Globus pallidus (tissue), 1 donor: ENCODE results near the gene ALPK1.
"Not testable (repeated sequence)": the region's sequence is repeated elsewhere in the genome, so short reads cannot be mapped to it uniquely, and the experiment has no call there.

ENCODE experiments used
- DNase-seq: peaks from one replicate; pipeline ENCODE4 v3.0.0-alpha.2; 2015; ENCODE audit warnings: low spot score

Gene ALPK1

GRCh38 chr4:112284662-112285411 lies 12.3 kb upstream of the ALPK1 start:
- DNase-seq: peak; percentile 39

- DNase-seq: no peak
These were observed 9.7 kb upstream of the ALPK1 start for GRCh38 chr4:112287258-112287989.

- DNase-seq: no peak
These were observed 8.7 kb upstream of the ALPK1 start for GRCh38 chr4:112288455-112288854.

- DNase-seq: no peak
These were observed 7.5 kb upstream of the ALPK1 start for GRCh38 chr4:112289407-112290253.

- no peak for DNase-seq
These were observed 6.8 kb upstream of the ALPK1 start for GRCh38 chr4:112290341-112290740.

GRCh38 chr4:112299721-112300120 lies 2.6 kb downstream of the ALPK1 start:
- DNase-seq: no peak

GRCh38 chr4:112302320-112303274 lies 5.4 kb downstream of the ALPK1 start:
- DNase-seq: no peak

GRCh38 chr4:112305477-112305876 lies 8.3 kb downstream of the ALPK1 start:
- not testable (repeated sequence) for DNase-seq

GRCh38 chr4:112309263-112309791 lies 12.2 kb downstream of the ALPK1 start:
- not testable (repeated sequence) for DNase-seq

GRCh38 chr4:112311516-112311915 lies 14.3 kb downstream of the ALPK1 start:
- DNase-seq: no peak

- no peak for DNase-seq
These were observed 15.6 kb downstream of the ALPK1 start for GRCh38 chr4:112312610-112313239.

GRCh38 chr4:112315446-112315845 lies 18.3 kb downstream of the ALPK1 start:
- no peak for DNase-seq

- DNase-seq: no peak
These were observed 19.2 kb downstream of the ALPK1 start for GRCh38 chr4:112316360-112316759.

- no peak for DNase-seq
These were observed 21.3 kb downstream of the ALPK1 start for GRCh38 chr4:112318239-112319142.

GRCh38 chr4:112321776-112322684 lies 24.9 kb downstream of the ALPK1 start:
- peak; percentile 50 for DNase-seq

- no peak for DNase-seq
These were observed 25.7 kb downstream of the ALPK1 start for GRCh38 chr4:112322866-112323265.

GRCh38 chr4:112325530-112325929 lies 28.4 kb downstream of the ALPK1 start:
- DNase-seq: no peak

GRCh38 chr4:112327965-112328733 lies 31.0 kb downstream of the ALPK1 start:
- DNase-seq: peak; percentile 66
